IPS-NIHi11 (cell line): ENCODE measurements around the gene SUSD4.

Experiments
- DNase-seq: peaks from one replicate; pipeline ENCODE4 v3.0.0; 2012; ENCODE audit warnings: mixed read lengths, low spot score

Gene SUSD4

GRCh38 chr1:223358826-223359225 is 5.2 kb downstream of the SUSD4 start:
- no peak for DNase-seq

GRCh38 chr1:223355699-223356098 is 8.3 kb downstream of the SUSD4 start:
- DNase-seq, result no peak

GRCh38 chr1:223353939-223354338 is 10.0 kb downstream of the SUSD4 start:
- no peak for DNase-seq

GRCh38 chr1:223352944-223353343 is 11.0 kb downstream of the SUSD4 start:
- no peak for DNase-seq

- no peak for DNase-seq
Observed at GRCh38 chr1:223350361-223350908, 13.5 kb downstream of the SUSD4 start.

- DNase-seq, result no peak
Observed at GRCh38 chr1:223349241-223349640, 14.7 kb downstream of the SUSD4 start.

GRCh38 chr1:223348439-223348838 is 15.5 kb downstream of the SUSD4 start:
- DNase-seq, result peak; percentile 44

GRCh38 chr1:223347583-223347982 is 16.4 kb downstream of the SUSD4 start:
- no peak for DNase-seq

GRCh38 chr1:223346311-223346710 is 17.7 kb downstream of the SUSD4 start:
- DNase-seq, result no peak

- DNase-seq, result peak; percentile 36
Observed at GRCh38 chr1:223345720-223346119, 18.3 kb downstream of the SUSD4 start.

- no peak for DNase-seq
Observed at GRCh38 chr1:223344491-223344890, 19.5 kb downstream of the SUSD4 start.

- no peak for DNase-seq
Observed at GRCh38 chr1:223343692-223344091, 20.3 kb downstream of the SUSD4 start.

GRCh38 chr1:223341121-223341520 is 22.9 kb downstream of the SUSD4 start:
- no peak for DNase-seq

- no peak for DNase-seq
Observed at GRCh38 chr1:223340637-223341036, 23.3 kb downstream of the SUSD4 start.

GRCh38 chr1:223339861-223340260 is 24.1 kb downstream of the SUSD4 start:
- no peak for DNase-seq

- no peak for DNase-seq
Observed at GRCh38 chr1:223338811-223339746, 24.9 kb downstream of the SUSD4 start.

GRCh38 chr1:223337174-223337869 is 26.7 kb downstream of the SUSD4 start:
- DNase-seq, result no peak

GRCh38 chr1:223334156-223334555 is 29.8 kb downstream of the SUSD4 start:
- no peak for DNase-seq

GRCh38 chr1:223332997-223333396 is 31.0 kb downstream of the SUSD4 start:
- no peak for DNase-seq

GRCh38 chr1:223331929-223332328 is 32.0 kb downstream of the SUSD4 start:
- no peak for DNase-seq

- DNase-seq, result no peak
Observed at GRCh38 chr1:223331301-223331700, 32.7 kb downstream of the SUSD4 start.

- DNase-seq, result no peak
Observed at GRCh38 chr1:223330466-223330865, 33.5 kb downstream of the SUSD4 start.
